ENCODE measurements around the gene BABAM2. TPM values are rescaled to one million over a fixed set of nuclear protein-coding genes. Genes with fewer than 3 reads are reported as not detected.
A peak's percentile ranks its signal among the peaks of the same experiment; 100 is the strongest.

The BABAM2 gene
- total and polyA plus RNA-seq, 2 experiments from 2014 or later = 28.8 to 43.6 TPM

DNA sequence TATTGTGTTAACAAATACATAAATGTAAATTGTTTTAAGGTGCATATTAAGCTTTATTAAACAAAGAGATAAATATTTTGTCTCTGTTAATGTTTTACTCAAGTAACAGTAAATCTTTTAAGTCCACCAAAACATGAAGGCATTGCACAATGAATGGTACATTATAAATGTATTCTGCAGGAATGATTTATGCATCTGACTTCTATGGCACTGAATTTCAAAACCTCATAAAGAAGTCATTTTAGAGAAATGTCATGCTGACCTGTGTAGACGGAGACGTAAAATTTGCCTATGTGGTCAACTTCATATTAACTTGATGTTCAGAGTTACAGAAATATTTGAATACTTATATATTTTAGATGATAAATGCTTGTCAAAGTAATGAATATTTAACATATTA, 194.7 kb downstream of the BABAM2 start:
- Histone ChIP-seq H3K27ac (peak overlapping the region; percentile 5), H2AFZ (no peak overlapping the region), H3K79me2 (no peaks in the 10 kb centered on the region), H3K4me1 (ENCODE audit: insufficient read depth) (peaks cover 32% of the 10 kb centered on the region), H3K9me3 (ENCODE audit: low read depth) (no peaks in the 10 kb centered on the region), H3K9me2 (replicated peaks; ENCODE audit: insufficient read depth) (no peaks in the 10 kb centered on the region), H4K20me1 (ENCODE audit: insufficient read depth, poor library complexity, severe bottlenecking) (no peaks in the 10 kb centered on the region), H3K27me3 (no peaks in the 10 kb centered on the region), H3K4me3 (no peak overlapping the region), H3K36me3 (replicated peaks; ENCODE audit: insufficient read depth, low read depth) (no peaks in the 10 kb centered on the region), H3K4me2 (no peak overlapping the region)
- TF ChIP-seq EZH2 (IDR thresholded peaks at IDR 0.05; ENCODE audit: borderline replicate concordance) = no peak
- TF ChIP-seq, protein P1, sequence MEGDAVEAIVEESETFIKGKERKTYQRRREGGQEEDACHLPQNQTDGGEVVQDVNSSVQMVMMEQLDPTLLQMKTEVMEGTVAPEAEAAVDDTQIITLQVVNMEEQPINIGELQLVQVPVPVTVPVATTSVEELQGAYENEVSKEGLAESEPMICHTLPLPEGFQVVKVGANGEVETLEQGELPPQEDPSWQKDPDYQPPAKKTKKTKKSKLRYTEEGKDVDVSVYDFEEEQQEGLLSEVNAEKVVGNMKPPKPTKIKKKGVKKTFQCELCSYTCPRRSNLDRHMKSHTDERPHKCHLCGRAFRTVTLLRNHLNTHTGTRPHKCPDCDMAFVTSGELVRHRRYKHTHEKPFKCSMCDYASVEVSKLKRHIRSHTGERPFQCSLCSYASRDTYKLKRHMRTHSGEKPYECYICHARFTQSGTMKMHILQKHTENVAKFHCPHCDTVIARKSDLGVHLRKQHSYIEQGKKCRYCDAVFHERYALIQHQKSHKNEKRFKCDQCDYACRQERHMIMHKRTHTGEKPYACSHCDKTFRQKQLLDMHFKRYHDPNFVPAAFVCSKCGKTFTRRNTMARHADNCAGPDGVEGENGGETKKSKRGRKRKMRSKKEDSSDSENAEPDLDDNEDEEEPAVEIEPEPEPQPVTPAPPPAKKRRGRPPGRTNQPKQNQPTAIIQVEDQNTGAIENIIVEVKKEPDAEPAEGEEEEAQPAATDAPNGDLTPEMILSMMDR (IDR thresholded peaks at IDR 0.05; ENCODE audit: poor library complexity) = no peak
- TF ChIP-seq EZH2phosphoT487 (IDR thresholded peaks at IDR 0.05; ENCODE audit: low read depth, severe bottlenecking, unreplicated experiment) = no peak
- DNase-seq (ENCODE audit: low spot score) = no peak
- WGBS (ENCODE audit: low lambda C conversion rate, missing lambda C conversion rate) = 88% methylated on average over 2 of the region's 2 CpGs

DNA sequence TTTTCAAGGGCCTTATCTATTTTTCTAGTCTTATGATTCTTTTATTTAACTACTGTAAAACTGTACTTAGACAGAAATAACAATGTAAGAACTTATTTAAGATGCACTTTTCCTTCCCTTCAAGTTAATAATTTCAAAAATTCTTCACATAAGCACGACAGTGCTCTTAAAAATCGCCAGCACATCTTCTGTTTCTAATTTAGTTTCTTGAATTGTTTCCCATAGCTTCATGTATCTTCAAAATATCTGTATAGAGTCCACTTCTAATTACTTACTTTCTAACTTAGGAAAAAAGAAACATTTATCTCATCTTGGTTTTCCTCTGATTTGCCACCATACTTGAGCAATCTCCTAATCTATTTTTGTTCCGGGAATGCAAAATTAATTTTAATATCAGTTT, 196.1 kb downstream of the BABAM2 start:
- H3K9me2 ChIP-seq (replicated peaks; ENCODE audit: insufficient read depth) = no peaks in the 10 kb centered on the region
- H3K9me3 ChIP-seq (ENCODE audit: low read depth) = no peaks in the 10 kb centered on the region
- no peaks in the 10 kb centered on the region for H4K20me1 ChIP-seq (ENCODE audit: insufficient read depth, poor library complexity, severe bottlenecking)
- TF ChIP-seq, protein P1 (IDR thresholded peaks at IDR 0.05; ENCODE audit: poor library complexity) = no peak
- TF ChIP-seq EZH2phosphoT487 (IDR thresholded peaks at IDR 0.05; ENCODE audit: low read depth, severe bottlenecking, unreplicated experiment) (no peak), EZH2 (IDR thresholded peaks at IDR 0.05; ENCODE audit: borderline replicate concordance) (no peak)
- H3K4me1 ChIP-seq (ENCODE audit: insufficient read depth) = peaks cover 21% of the 10 kb centered on the region
- DNase-seq (ENCODE audit: low spot score) = no peak
- H3K4me3 ChIP-seq = no peak overlapping the region
- no peaks in the 10 kb centered on the region for H3K36me3 ChIP-seq (replicated peaks; ENCODE audit: insufficient read depth, low read depth)
- H3K4me2 ChIP-seq = no peak overlapping the region
- no peak overlapping the region for H2AFZ ChIP-seq
- H3K27me3 ChIP-seq = no peaks in the 10 kb centered on the region
- WGBS (ENCODE audit: low lambda C conversion rate, missing lambda C conversion rate) = 82% methylated on average over 3 of the region's 3 CpGs
- H3K79me2 ChIP-seq = no peaks in the 10 kb centered on the region
- no peak overlapping the region for H3K27ac ChIP-seq

GRCh38 chr2:28088970-28089369, 198.4 kb downstream of the BABAM2 start:
- TF ChIP-seq EZH2phosphoT487 (IDR thresholded peaks at IDR 0.05; ENCODE audit: low read depth, severe bottlenecking, unreplicated experiment) = no peak
- Histone ChIP-seq H4K20me1 (ENCODE audit: insufficient read depth, poor library complexity, severe bottlenecking) (no peaks in the 10 kb centered on the region), H3K4me3 (no peak overlapping the region), H3K4me1 (ENCODE audit: insufficient read depth) (peaks cover 11% of the 10 kb centered on the region), H3K79me2 (no peaks in the 10 kb centered on the region), H3K36me3 (replicated peaks; ENCODE audit: insufficient read depth, low read depth) (no peaks in the 10 kb centered on the region), H3K9me2 (replicated peaks; ENCODE audit: insufficient read depth) (no peaks in the 10 kb centered on the region), H2AFZ (no peak overlapping the region), H3K4me2 (no peak overlapping the region), H3K27me3 (no peaks in the 10 kb centered on the region), H3K27ac (peak overlapping the region; percentile 13), H3K9me3 (ENCODE audit: low read depth) (no peaks in the 10 kb centered on the region)
- 84% methylated on average over 4 of the region's 4 CpGs for WGBS (ENCODE audit: low lambda C conversion rate, missing lambda C conversion rate)
- no peak for DNase-seq (ENCODE audit: low spot score)

DNA sequence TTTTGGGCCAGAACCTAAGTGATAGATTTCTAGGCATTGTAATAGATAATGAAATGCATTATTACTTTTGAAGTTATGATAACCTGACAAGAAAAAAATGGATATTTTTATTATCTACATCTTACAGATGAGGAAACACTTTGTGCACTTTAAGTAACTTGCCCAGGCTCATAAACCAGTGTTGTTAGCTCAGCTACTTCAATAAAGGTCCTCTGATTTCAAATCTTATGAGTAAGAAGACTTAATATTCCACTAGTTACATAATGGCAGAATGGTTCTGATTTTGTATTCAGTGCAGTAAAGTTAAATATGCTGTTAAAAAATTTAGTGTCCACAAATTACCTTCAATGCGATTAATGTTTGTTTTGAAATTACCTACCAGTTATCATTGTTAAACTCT, 199.0 kb downstream of the BABAM2 start:
- Histone ChIP-seq H3K9me3 (ENCODE audit: low read depth) (no peaks in the 10 kb centered on the region), H3K36me3 (replicated peaks; ENCODE audit: insufficient read depth, low read depth) (no peaks in the 10 kb centered on the region), H4K20me1 (ENCODE audit: insufficient read depth, poor library complexity, severe bottlenecking) (no peaks in the 10 kb centered on the region), H3K79me2 (no peaks in the 10 kb centered on the region), H3K27ac (peak overlapping the region; percentile 13), H3K27me3 (no peaks in the 10 kb centered on the region), H3K4me3 (no peak overlapping the region), H3K9me2 (replicated peaks; ENCODE audit: insufficient read depth) (no peaks in the 10 kb centered on the region), H2AFZ (no peak overlapping the region), H3K4me1 (ENCODE audit: insufficient read depth) (peaks cover 8% of the 10 kb centered on the region), H3K4me2 (no peak overlapping the region)
- DNase-seq (ENCODE audit: low spot score) = no peak
- WGBS (ENCODE audit: low lambda C conversion rate, missing lambda C conversion rate) = 70% methylated on average over 1 of the region's 1 CpG
- TF ChIP-seq, protein P1 (IDR thresholded peaks at IDR 0.05; ENCODE audit: poor library complexity) = no peak
- TF ChIP-seq EZH2phosphoT487 (IDR thresholded peaks at IDR 0.05; ENCODE audit: low read depth, severe bottlenecking, unreplicated experiment) (no peak), EZH2 (IDR thresholded peaks at IDR 0.05; ENCODE audit: borderline replicate concordance) (no peak)

Measured in hepatocyte (in vitro differentiated cells).